Measurements from ENCODE around the gene EPB41L5. TPM values are rescaled to one million over a fixed set of nuclear protein-coding genes. Genes with fewer than 3 reads are reported as not detected.

Gene EPB41L5
- polyA plus RNA-seq, 1 donor (not counting 4 experiments of a cell fraction or from before 2014, with no cell fraction given) = 17.8 TPM

DNA sequence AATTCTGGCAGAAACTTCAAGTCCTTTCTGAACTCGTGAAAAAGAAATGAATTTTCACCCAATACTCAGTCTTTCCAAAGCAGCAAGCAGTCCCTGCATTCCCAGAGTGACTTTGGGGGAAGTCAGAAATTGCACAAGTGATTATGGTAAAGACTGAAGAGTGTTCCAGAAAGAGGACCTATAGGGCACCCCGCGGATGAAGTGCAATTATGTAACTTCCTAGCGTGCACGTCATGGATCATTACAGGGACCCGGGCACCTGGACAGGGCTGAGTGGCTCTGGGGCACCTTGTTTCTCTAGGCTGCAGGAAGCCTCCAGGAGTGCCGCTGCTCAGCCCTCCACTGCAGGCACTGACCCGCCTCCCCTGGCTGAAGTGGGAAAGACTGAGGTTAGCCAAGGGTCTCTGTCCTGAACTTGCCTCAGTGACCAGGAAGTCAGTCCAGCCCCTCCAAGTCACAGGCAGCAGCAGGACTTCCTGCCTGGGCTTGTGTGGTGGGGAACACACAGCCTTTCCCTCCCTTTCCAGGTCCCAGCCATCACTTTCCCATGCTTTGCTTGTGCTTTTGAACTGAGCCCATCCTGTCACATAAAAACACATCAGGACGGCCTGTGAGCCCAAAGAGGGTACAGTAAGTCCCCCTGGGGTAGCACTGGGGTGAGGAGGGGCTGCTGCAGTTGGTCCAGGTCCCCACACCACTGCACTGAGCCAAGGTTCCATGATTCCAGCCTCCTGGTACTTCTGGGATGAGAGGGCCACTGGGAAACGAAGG, 190.6 kb downstream of the EPB41L5 start:
- Histone ChIP-seq H3K27me3 (ENCODE audit: control insufficient read depth, extremely low read depth, insufficient read depth, low read length) (no peaks in the 10 kb centered on the region), H4K20me1 (ENCODE audit: control insufficient read depth, extremely low read depth, insufficient read depth, low read length) (no peaks in the 10 kb centered on the region), H3K4me1 (ENCODE audit: control insufficient read depth, extremely low read depth, insufficient read depth, low read length) (no peaks in the 10 kb centered on the region), H3K36me3 (ENCODE audit: control insufficient read depth in 2 of 2, extremely low read depth in 1 of 2, insufficient read depth in 2 of 2, low read length in 2 of 2) (no peaks in the 10 kb centered on the region), H3K4me3 (ENCODE audit: control insufficient read depth in 2 of 3, extremely low read depth in 1 of 3, insufficient read depth in 2 of 3, low read depth in 1 of 3, low read length in 3 of 3) (no peak overlapping the region), H3K9me1 (ENCODE audit: control insufficient read depth, extremely low read depth, insufficient read depth, low read length) (no peaks in the 10 kb centered on the region), H2AFZ (ENCODE audit: control insufficient read depth, low read length) (no peak overlapping the region), H3K9ac (ENCODE audit: control insufficient read depth, extremely low read depth, insufficient read depth, low read length) (no peak overlapping the region), H3K27ac (ENCODE audit: control insufficient read depth, insufficient read depth, low read length) (no peak overlapping the region), H3K9me3 (ENCODE audit: control insufficient read depth, low read depth, low read length) (no peaks in the 10 kb centered on the region), H3K79me2 (ENCODE audit: control insufficient read depth, insufficient read depth, low read length) (no peaks in the 10 kb centered on the region), H3K4me2 (ENCODE audit: control insufficient read depth, extremely low read depth, insufficient read depth, low read depth, low read length) (no peak overlapping the region)
- FAIRE-seq = no peak
- TF ChIP-seq, protein P1, sequence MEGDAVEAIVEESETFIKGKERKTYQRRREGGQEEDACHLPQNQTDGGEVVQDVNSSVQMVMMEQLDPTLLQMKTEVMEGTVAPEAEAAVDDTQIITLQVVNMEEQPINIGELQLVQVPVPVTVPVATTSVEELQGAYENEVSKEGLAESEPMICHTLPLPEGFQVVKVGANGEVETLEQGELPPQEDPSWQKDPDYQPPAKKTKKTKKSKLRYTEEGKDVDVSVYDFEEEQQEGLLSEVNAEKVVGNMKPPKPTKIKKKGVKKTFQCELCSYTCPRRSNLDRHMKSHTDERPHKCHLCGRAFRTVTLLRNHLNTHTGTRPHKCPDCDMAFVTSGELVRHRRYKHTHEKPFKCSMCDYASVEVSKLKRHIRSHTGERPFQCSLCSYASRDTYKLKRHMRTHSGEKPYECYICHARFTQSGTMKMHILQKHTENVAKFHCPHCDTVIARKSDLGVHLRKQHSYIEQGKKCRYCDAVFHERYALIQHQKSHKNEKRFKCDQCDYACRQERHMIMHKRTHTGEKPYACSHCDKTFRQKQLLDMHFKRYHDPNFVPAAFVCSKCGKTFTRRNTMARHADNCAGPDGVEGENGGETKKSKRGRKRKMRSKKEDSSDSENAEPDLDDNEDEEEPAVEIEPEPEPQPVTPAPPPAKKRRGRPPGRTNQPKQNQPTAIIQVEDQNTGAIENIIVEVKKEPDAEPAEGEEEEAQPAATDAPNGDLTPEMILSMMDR (optimal IDR thresholded peaks at IDR 0.05 in 1 of 3, IDR thresholded peaks at IDR 0.05 in 1 of 3, conservative IDR thresholded peaks at IDR 0.05 in 1 of 3; ENCODE audit: extremely low read depth in 1 of 3, insufficient read depth in 2 of 3, low read length in 3 of 3) = no peak
- no peak for TF ChIP-seq EZH2 (IDR thresholded peaks at IDR 0.05; ENCODE audit: low read length)
- dilution Hi-C loops (cut with MboI; ENCODE audit: extremely low pct_ligation_motif_present, low sequenced_read_pairs) = no loop called here
- DNase-seq (ENCODE audit: low read depth, low spot score) = no peak

DNA sequence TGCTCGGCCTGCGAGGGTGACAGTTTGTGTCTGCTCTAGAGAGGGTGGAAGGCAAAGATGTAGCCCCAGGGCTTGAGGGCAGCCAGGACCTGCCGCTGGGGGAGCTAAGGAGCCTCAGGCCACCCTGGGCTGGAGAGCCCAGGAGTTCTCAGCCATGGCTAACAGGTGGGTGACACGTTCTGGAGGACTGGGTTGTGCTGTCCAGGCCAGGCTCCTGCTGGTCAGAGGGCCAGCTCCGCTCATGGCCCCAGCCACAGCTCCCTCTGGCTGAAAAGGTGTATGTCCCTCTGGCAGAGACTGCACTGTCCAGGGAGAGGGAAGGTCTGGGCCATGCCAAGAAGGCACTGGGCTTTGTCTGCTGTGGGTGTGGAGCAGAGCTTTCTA, 191.1 kb downstream of the EPB41L5 start:
- Histone ChIP-seq H3K4me2 (ENCODE audit: control insufficient read depth, extremely low read depth, insufficient read depth, low read depth, low read length) (no peak overlapping the region), H3K9me1 (ENCODE audit: control insufficient read depth, extremely low read depth, insufficient read depth, low read length) (no peaks in the 10 kb centered on the region), H3K36me3 (ENCODE audit: control insufficient read depth in 2 of 2, extremely low read depth in 1 of 2, insufficient read depth in 2 of 2, low read length in 2 of 2) (no peaks in the 10 kb centered on the region), H3K4me3 (ENCODE audit: control insufficient read depth in 2 of 3, extremely low read depth in 1 of 3, insufficient read depth in 2 of 3, low read depth in 1 of 3, low read length in 3 of 3) (no peak overlapping the region), H3K27ac (ENCODE audit: control insufficient read depth, insufficient read depth, low read length) (no peak overlapping the region), H3K9me3 (ENCODE audit: control insufficient read depth, low read depth, low read length) (no peaks in the 10 kb centered on the region), H3K27me3 (ENCODE audit: control insufficient read depth, extremely low read depth, insufficient read depth, low read length) (no peaks in the 10 kb centered on the region), H2AFZ (ENCODE audit: control insufficient read depth, low read length) (no peak overlapping the region), H3K4me1 (ENCODE audit: control insufficient read depth, extremely low read depth, insufficient read depth, low read length) (no peaks in the 10 kb centered on the region), H4K20me1 (ENCODE audit: control insufficient read depth, extremely low read depth, insufficient read depth, low read length) (no peaks in the 10 kb centered on the region), H3K9ac (ENCODE audit: control insufficient read depth, extremely low read depth, insufficient read depth, low read length) (no peak overlapping the region), H3K79me2 (ENCODE audit: control insufficient read depth, insufficient read depth, low read length) (no peaks in the 10 kb centered on the region)
- no peak for DNase-seq (ENCODE audit: low read depth, low spot score)
- TF ChIP-seq, protein P1 (optimal IDR thresholded peaks at IDR 0.05 in 1 of 3, IDR thresholded peaks at IDR 0.05 in 1 of 3, conservative IDR thresholded peaks at IDR 0.05 in 1 of 3; ENCODE audit: extremely low read depth in 1 of 3, insufficient read depth in 2 of 3, low read length in 3 of 3) = peak in 1 of 3 experiments; percentile 22
- no peak for TF ChIP-seq EZH2 (IDR thresholded peaks at IDR 0.05; ENCODE audit: low read length)
- no peak for FAIRE-seq
- dilution Hi-C loops (cut with MboI; ENCODE audit: extremely low pct_ligation_motif_present, low sequenced_read_pairs) = no loop called here

Measured in keratinocyte (primary cell).